PC-9 (cell line): Measurements from ENCODE around the gene SCAMP1.

Experiments used
- CTCF ChIP-seq: fragments of 200-600 bp; sonication (generic); conservative IDR thresholded peaks from 2 replicates; pipeline ENCODE4 v1.6.1; 2017; ENCODE audit warnings: mixed run types, antibody characterized with exemption, mild to moderate bottlenecking, moderate library complexity
- EZH2 ChIP-seq: fragments of 200-600 bp; sonication (generic); IDR thresholded peaks from 2 replicates; pipeline ENCODE4 v1.8.0; 2017; ENCODE audit warnings: antibody characterized with exemption, low read depth

- TF ChIP-seq EZH2, result no peak
- no peak for TF ChIP-seq CTCF
Measured at GRCh38 chr5:78397831-78398230, 37.4 kb downstream of the SCAMP1 start.
